Measurements from ENCODE around the gene RDH8.

- TF ChIP-seq, protein P1, sequence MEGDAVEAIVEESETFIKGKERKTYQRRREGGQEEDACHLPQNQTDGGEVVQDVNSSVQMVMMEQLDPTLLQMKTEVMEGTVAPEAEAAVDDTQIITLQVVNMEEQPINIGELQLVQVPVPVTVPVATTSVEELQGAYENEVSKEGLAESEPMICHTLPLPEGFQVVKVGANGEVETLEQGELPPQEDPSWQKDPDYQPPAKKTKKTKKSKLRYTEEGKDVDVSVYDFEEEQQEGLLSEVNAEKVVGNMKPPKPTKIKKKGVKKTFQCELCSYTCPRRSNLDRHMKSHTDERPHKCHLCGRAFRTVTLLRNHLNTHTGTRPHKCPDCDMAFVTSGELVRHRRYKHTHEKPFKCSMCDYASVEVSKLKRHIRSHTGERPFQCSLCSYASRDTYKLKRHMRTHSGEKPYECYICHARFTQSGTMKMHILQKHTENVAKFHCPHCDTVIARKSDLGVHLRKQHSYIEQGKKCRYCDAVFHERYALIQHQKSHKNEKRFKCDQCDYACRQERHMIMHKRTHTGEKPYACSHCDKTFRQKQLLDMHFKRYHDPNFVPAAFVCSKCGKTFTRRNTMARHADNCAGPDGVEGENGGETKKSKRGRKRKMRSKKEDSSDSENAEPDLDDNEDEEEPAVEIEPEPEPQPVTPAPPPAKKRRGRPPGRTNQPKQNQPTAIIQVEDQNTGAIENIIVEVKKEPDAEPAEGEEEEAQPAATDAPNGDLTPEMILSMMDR (conservative IDR thresholded peaks at IDR 0.05; ENCODE audit: low read depth, low read length): no peak
- TF ChIP-seq POLR2A (IDR thresholded peaks at IDR 0.05; ENCODE audit: low read depth, low read length) (no peak), CEBPB (IDR thresholded peaks at IDR 0.05; ENCODE audit: low read depth, low read length) (no peak), FOS (IDR thresholded peaks at IDR 0.05; ENCODE audit: low read depth, low read length) (no peak), MXI1 (IDR thresholded peaks at IDR 0.05; ENCODE audit: borderline replicate concordance, low read depth, low read length) (no peak), MAFK (IDR thresholded peaks at IDR 0.05; ENCODE audit: low read depth, low read length) (no peak), ELK1 (IDR thresholded peaks at IDR 0.05; ENCODE audit: borderline replicate concordance, low read depth, low read length) (no peak), SMC3 (IDR thresholded peaks at IDR 0.05; ENCODE audit: low read depth, low read length) (no peak), RFX5 (IDR thresholded peaks at IDR 0.05; ENCODE audit: low read depth, low read length) (no peak)
- TF ChIP-seq, protein P2, sequence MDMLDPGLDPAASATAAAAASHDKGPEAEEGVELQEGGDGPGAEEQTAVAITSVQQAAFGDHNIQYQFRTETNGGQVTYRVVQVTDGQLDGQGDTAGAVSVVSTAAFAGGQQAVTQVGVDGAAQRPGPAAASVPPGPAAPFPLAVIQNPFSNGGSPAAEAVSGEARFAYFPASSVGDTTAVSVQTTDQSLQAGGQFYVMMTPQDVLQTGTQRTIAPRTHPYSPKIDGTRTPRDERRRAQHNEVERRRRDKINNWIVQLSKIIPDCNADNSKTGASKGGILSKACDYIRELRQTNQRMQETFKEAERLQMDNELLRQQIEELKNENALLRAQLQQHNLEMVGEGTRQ (IDR thresholded peaks at IDR 0.05; ENCODE audit: low read depth, low read length): no peak
Observed at GRCh38 chr19:10020851-10021250, 7.6 kb downstream of the RDH8 start.
